Endothelial cell (in vitro differentiated cells): ENCODE data around the gene HPCAL4. TPM values are rescaled to one million over a fixed set of nuclear protein-coding genes. Genes with fewer than 3 reads are reported as not detected.

Experiments
- DNase-seq: peaks from one replicate; pipeline ENCODE4 v3.0.0; 2021; ENCODE audit warnings: low spot score
- H3K27ac Mint-ChIP-seq: one replicate; pipeline ENCODE4 v1.8.0; 2021; ENCODE audit warnings: mixed read lengths, inconsistent platforms; ENCODE audit not compliant: unreplicated experiment
- H3K27me3 Mint-ChIP-seq: one replicate; pipeline ENCODE4 v1.8.0; 2021; ENCODE audit warnings: mild to moderate bottlenecking, moderate library complexity, mixed read lengths, inconsistent platforms; ENCODE audit not compliant: unreplicated experiment
- H3K36me3 Mint-ChIP-seq: one replicate; pipeline ENCODE4 v1.8.0; 2021; ENCODE audit warnings: mild to moderate bottlenecking, low read depth, mixed read lengths, inconsistent platforms; ENCODE audit not compliant: unreplicated experiment
- H3K4me1 Mint-ChIP-seq: one replicate; pipeline ENCODE4 v1.8.0; 2021; ENCODE audit warnings: mild to moderate bottlenecking, mixed read lengths, inconsistent platforms; ENCODE audit not compliant: unreplicated experiment
- H3K4me3 Mint-ChIP-seq: one replicate; pipeline ENCODE4 v1.8.0; 2021; ENCODE audit warnings: mild to moderate bottlenecking, mixed read lengths, inconsistent platforms; ENCODE audit not compliant: unreplicated experiment
- H3K9me3 Mint-ChIP-seq: one replicate; pipeline ENCODE4 v1.8.0; 2021; ENCODE audit warnings: mixed read lengths, inconsistent platforms; ENCODE audit not compliant: unreplicated experiment
- CTCF ChIP-seq: fragments of 200-600 bp; sonication (generic); IDR thresholded peaks from one replicate; pipeline ENCODE4 v1.5.0; 2021; ENCODE audit warnings: antibody characterized with exemption; ENCODE audit not compliant: unreplicated experiment
- total RNA-seq: library from RNA; stranded (reverse); fragmentation: NEBNext Ultra II Directional; extraction: Animal tissue kit (Norgen Biotek cat#: 25700); gene quantifications from one replicate; pipeline ENCODE4 v1.2.1, GENCODE V29; 2021; ENCODE audit not compliant: unreplicated experiment

Gene HPCAL4
- total RNA-seq, 1 donor from 2014 or later, result not detected

GRCh38 chr1:39675220-39675619, 16.0 kb downstream of the HPCAL4 start:
- TF ChIP-seq CTCF, result no peak
- Mint-ChIP-seq H3K4me3 (no peak overlapping the region), H3K27me3 (peaks cover 16% of the 10 kb centered on the region), H3K27ac (no peak overlapping the region), H3K9me3 (no peaks in the 10 kb centered on the region), H3K36me3 (peaks cover 4% of the 10 kb centered on the region), H3K4me1 (no peaks in the 10 kb centered on the region)
- DNase-seq, result no peak

GRCh38 chr1:39673215-39673614, 18.0 kb downstream of the HPCAL4 start:
- DNase-seq, result no peak
- H3K27ac Mint-ChIP-seq, result no peak overlapping the region
- no peak overlapping the region for H3K4me3 Mint-ChIP-seq
- H3K27me3 Mint-ChIP-seq, result peaks cover 15% of the 10 kb centered on the region
- H3K36me3 Mint-ChIP-seq, result peaks cover 4% of the 10 kb centered on the region
- H3K4me1 Mint-ChIP-seq, result no peaks in the 10 kb centered on the region
- H3K9me3 Mint-ChIP-seq, result no peaks in the 10 kb centered on the region
- no peak for TF ChIP-seq CTCF

DNA sequence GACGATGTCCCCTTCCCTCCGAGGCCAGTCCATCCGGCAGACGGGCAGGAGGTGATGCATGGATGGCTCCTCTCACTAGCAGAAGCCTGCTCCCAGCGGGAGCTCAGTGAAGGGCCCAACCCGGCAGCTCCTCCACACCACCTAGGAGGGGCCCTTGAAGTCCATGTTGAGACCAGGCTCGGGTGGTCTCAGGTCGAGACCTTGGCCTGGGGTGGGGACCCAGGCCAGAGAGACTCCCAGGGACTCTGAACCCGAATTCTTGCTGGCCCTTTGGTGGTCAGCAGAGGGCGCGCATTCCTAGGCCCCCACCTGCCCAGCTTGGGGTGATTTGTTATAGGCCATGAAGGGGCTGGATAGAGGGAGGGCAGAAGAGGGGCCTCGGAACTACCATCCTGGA, 18.7 kb downstream of the HPCAL4 start:
- no peaks in the 10 kb centered on the region for H3K4me1 Mint-ChIP-seq
- no peaks in the 10 kb centered on the region for H3K9me3 Mint-ChIP-seq

GRCh38 chr1:39671793-39672550, 19.3 kb downstream of the HPCAL4 start, which contains the start of gene NT5C1A:
NT5C1A (minus strand) TSS chr1:39672107; CDS start chr1:39672038, 69 bp downstream.
- peak; percentile 24 for DNase-seq
- no peak for TF ChIP-seq CTCF
- Mint-ChIP-seq H3K9me3 (no peaks in the 10 kb centered on the region), H3K27me3 (peaks cover 16% of the 10 kb centered on the region), H3K27ac (no peak within 1 kb of the TSS), H3K36me3 (peaks cover 4% of the 10 kb centered on the region), H3K4me1 (no peaks in the 10 kb centered on the region), H3K4me3 (peak within 1 kb of the TSS; percentile 14)

More for the DNA sequence above, 18.7 kb downstream of the HPCAL4 start:
- H3K36me3 Mint-ChIP-seq, result peaks cover 4% of the 10 kb centered on the region
- H3K27ac Mint-ChIP-seq, result no peak overlapping the region
- DNase-seq, result peak; percentile 44
- no peak overlapping the region for H3K4me3 Mint-ChIP-seq
- H3K27me3 Mint-ChIP-seq, result peaks cover 15% of the 10 kb centered on the region
- peak; percentile 70 for TF ChIP-seq CTCF

GRCh38 chr1:39671433-39671792, 19.8 kb downstream of the HPCAL4 start:
- Mint-ChIP-seq H3K9me3 (no peaks in the 10 kb centered on the region), H3K4me1 (no peaks in the 10 kb centered on the region), H3K27ac (no peak overlapping the region), H3K27me3 (peaks cover 16% of the 10 kb centered on the region), H3K4me3 (no peak overlapping the region), H3K36me3 (peaks cover 4% of the 10 kb centered on the region)
- DNase-seq, result no peak
- no peak for TF ChIP-seq CTCF
